Measurements from ENCODE around the gene CARD6.
"Not testable (repeated sequence)": the region's sequence is repeated elsewhere in the genome, so short reads cannot be mapped to it uniquely, and the experiment has no call there.

The CARD6 gene, protein sequence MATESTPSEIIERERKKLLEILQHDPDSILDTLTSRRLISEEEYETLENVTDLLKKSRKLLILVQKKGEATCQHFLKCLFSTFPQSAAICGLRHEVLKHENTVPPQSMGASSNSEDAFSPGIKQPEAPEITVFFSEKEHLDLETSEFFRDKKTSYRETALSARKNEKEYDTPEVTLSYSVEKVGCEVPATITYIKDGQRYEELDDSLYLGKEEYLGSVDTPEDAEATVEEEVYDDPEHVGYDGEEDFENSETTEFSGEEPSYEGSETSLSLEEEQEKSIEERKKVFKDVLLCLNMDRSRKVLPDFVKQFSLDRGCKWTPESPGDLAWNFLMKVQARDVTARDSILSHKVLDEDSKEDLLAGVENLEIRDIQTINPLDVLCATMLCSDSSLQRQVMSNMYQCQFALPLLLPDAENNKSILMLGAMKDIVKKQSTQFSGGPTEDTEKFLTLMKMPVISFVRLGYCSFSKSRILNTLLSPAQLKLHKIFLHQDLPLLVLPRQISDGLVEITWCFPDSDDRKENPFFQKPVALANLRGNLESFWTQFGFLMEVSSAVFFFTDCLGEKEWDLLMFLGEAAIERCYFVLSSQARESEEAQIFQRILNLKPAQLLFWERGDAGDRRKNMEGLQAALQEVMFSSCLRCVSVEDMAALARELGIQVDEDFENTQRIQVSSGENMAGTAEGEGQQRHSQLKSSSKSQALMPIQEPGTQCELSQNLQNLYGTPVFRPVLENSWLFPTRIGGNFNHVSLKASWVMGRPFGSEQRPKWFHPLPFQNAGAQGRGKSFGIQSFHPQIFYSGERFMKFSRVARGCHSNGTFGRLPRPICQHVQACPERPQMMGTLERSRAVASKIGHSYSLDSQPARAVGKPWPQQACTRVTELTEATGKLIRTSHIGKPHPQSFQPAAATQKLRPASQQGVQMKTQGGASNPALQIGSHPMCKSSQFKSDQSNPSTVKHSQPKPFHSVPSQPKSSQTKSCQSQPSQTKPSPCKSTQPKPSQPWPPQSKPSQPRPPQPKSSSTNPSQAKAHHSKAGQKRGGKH

DNA sequence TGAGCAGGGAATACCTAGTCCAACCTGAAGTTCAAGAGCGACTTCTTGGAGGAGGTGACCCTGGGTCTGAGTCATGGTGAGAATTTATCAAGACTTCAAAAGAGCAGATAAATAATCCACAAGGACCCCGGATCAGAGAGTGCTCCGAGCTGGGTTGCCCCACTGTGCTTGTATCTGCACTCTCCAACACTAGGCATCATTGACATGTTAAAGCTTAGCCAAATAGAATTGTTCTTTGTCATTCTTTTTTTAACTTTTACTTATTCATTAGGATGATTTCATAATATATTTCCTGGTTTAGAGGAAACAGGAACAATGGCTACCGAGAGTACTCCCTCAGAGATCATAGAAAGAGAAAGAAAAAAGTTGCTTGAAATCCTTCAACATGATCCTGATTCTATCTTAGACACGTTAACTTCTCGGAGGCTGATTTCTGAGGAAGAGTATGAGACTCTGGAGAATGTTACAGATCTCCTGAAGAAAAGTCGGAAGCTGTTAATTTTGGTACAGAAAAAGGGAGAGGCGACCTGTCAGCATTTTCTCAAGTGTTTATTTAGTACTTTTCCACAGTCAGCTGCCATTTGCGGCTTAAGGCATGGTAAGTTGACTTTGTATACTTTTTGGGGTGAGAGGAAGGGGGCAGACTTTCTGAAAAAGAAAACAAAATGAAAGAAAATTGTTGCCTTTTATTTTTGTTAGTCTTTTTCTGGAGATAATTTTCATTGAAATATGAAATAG, at the start of gene CARD6:
Gene CARD6 (plus strand): TSS at position 300 of the 738 bp plus-strand sequence. CDS start 16 bp downstream, at position 316.
- H3K36me3 ChIP-seq (ENCODE audit: insufficient read depth, low read length) = no peaks in the 10 kb centered on the region
- peak within 1 kb of the TSS in 1 of 2 donors; percentile 42 for H3K4me3 ChIP-seq (ENCODE audit: low read depth in 1 of 2, low read length in 2 of 2)
- H3K4me1 ChIP-seq (ENCODE audit: insufficient read depth, low read length) = peaks cover 3% of the 10 kb centered on the region
- no peaks in the 10 kb centered on the region for H3K27me3 ChIP-seq (ENCODE audit: control insufficient read depth in 1 of 2, insufficient read depth in 2 of 2, low read length in 2 of 2)
- H3K27ac ChIP-seq (ENCODE audit: low read depth, low read length) = peak within 1 kb of the TSS; percentile 47
- peak within 1 kb of the TSS; percentile 24 for H3K9ac ChIP-seq (ENCODE audit: low read length)
- no peaks in the 10 kb centered on the region for H3K9me3 ChIP-seq (ENCODE audit: low read length)

DNA sequence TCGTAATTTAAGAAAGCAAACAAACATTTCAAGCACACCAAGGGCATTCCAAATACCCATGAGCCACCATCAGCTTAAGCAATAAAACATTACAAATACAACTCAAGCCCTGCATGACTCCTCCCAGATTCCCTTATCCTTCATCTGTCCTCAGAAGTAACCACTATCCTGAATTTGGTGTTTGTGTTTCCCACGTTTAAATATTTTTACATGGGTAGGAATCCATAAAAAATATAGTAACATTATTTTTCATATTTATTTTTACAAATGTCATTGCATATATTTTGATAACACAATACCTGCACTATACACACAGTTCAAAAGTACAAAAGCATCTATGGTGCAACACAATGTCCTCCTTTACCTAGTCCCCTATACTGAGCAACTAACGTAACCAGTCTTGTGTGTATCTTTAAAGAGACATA, 49.4 kb upstream of the CARD6 start:
- H3K36me3 ChIP-seq (ENCODE audit: insufficient read depth, low read length) = no peaks in the 10 kb centered on the region
- H3K27me3 ChIP-seq (ENCODE audit: control insufficient read depth in 1 of 2, insufficient read depth in 2 of 2, low read length in 2 of 2) = no peaks in the 10 kb centered on the region
- H3K9me3 ChIP-seq (ENCODE audit: low read length) = no peaks in the 10 kb centered on the region
- H3K9ac ChIP-seq (ENCODE audit: low read length) = no peak overlapping the region
- no peak overlapping the region for H3K27ac ChIP-seq (ENCODE audit: low read depth, low read length)
- H3K4me3 ChIP-seq (ENCODE audit: low read depth in 1 of 2, low read length in 2 of 2) = no peak overlapping the region
- peaks cover 14% of the 10 kb centered on the region for H3K4me1 ChIP-seq (ENCODE audit: insufficient read depth, low read length)

DNA sequence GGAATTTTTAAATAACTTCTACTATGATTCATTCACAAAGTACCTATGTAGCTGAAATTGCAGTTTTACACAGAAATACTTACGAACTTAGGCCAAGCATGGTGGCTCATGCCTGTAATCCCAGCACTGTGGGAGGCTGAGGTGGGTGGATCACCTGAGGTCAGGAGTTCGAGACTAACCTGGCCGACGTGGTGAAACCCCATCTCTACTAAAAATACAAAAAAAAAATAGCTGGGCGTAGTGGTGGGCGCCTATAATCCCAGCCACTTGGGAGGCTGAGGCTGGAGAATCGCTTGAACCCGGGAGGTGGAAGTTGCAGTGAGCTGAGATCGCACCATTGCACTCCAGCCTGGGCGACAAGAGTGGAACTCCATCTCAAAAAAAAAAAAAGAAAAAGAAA, 48.5 kb upstream of the CARD6 start:
- not testable (repeated sequence) for H3K9me3 ChIP-seq (ENCODE audit: low read length); H3K27ac ChIP-seq (ENCODE audit: low read depth, low read length); H3K36me3 ChIP-seq (ENCODE audit: insufficient read depth, low read length); H3K27me3 ChIP-seq (ENCODE audit: control insufficient read depth in 1 of 2, insufficient read depth in 2 of 2, low read length in 2 of 2); H3K9ac ChIP-seq (ENCODE audit: low read length); H3K4me3 ChIP-seq (ENCODE audit: low read depth in 1 of 2, low read length in 2 of 2)
- peaks cover 19% of the 10 kb centered on the region for H3K4me1 ChIP-seq (ENCODE audit: insufficient read depth, low read length)

DNA sequence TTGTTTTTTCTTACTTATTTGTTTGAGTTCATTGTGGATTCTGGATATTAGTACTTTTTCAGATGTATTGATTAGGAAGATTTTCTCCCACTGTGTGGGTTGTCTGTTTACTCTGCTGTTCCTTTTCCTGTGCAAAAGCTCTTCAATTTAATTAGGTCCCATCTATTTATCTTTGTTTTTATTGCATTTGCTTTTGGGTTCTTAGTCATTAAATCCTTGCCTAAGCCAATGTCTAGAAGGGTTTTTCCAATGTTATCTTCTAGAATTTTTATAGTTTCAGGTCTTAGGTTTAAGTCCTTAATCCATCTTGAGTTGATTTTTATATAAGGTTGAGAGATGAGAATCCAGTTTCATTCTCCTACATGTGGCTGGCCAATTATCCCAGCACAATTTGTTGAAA, 46.8 kb upstream of the CARD6 start:
- not testable (repeated sequence) for H3K36me3 ChIP-seq (ENCODE audit: insufficient read depth, low read length); H3K27ac ChIP-seq (ENCODE audit: low read depth, low read length); H3K9me3 ChIP-seq (ENCODE audit: low read length); H3K4me3 ChIP-seq (ENCODE audit: low read depth in 1 of 2, low read length in 2 of 2); H3K9ac ChIP-seq (ENCODE audit: low read length); H3K27me3 ChIP-seq (ENCODE audit: control insufficient read depth in 1 of 2, insufficient read depth in 2 of 2, low read length in 2 of 2)
- H3K4me1 ChIP-seq (ENCODE audit: insufficient read depth, low read length) = peaks cover 26% of the 10 kb centered on the region

DNA sequence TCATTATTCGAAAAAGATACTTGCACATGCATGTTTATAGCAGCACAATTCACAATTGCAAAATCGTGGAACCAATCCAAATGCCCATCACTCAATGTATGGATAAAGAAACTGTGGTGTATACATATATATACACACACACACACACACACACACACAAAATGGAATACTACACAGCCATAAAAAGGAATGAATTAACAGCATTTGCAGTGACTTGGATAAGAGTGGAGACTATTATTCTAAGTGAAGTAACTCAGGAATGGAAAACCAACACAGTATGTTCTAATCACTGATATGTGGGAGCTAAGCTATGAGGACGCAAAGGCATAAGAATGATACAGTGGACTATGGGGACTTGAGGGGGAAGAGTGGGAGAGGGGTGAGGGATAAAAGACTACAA, 46.3 kb upstream of the CARD6 start:
- not testable (repeated sequence) for H3K27ac ChIP-seq (ENCODE audit: low read depth, low read length); H3K9ac ChIP-seq (ENCODE audit: low read length); H3K9me3 ChIP-seq (ENCODE audit: low read length); H3K36me3 ChIP-seq (ENCODE audit: insufficient read depth, low read length); H3K4me3 ChIP-seq (ENCODE audit: low read depth in 1 of 2, low read length in 2 of 2); H3K27me3 ChIP-seq (ENCODE audit: control insufficient read depth in 1 of 2, insufficient read depth in 2 of 2, low read length in 2 of 2)
- peaks cover 28% of the 10 kb centered on the region for H3K4me1 ChIP-seq (ENCODE audit: insufficient read depth, low read length)

DNA sequence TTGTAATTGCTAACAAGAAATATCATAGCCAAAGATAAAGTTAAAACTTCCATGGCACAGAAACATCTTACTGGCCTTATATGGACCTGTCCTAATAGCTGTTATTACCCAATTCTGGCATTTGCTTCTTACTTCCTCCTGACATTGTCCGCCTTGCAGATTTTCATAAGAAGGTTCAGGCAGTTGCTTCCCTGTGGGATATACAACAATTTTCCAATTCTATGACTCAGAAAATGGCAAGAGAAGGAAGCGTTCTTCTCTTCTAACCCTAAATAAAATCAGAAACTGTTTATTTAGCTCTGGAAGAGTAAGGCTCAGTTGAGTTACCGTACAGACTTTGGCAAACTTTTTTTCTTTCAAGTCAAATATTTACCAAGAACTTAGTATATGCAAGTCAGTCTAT, 44.7 kb upstream of the CARD6 start:
- H3K36me3 ChIP-seq (ENCODE audit: insufficient read depth, low read length) = no peaks in the 10 kb centered on the region
- H3K9ac ChIP-seq (ENCODE audit: low read length) = no peak overlapping the region
- peak overlapping the region in 1 of 2 donors; percentile 77 for H3K4me3 ChIP-seq (ENCODE audit: low read depth in 1 of 2, low read length in 2 of 2)
- peaks cover 21% of the 10 kb centered on the region for H3K4me1 ChIP-seq (ENCODE audit: insufficient read depth, low read length)
- H3K27ac ChIP-seq (ENCODE audit: low read depth, low read length) = no peak overlapping the region
- no peaks in the 10 kb centered on the region for H3K9me3 ChIP-seq (ENCODE audit: low read length)
- H3K27me3 ChIP-seq (ENCODE audit: control insufficient read depth in 1 of 2, insufficient read depth in 2 of 2, low read length in 2 of 2) = no peaks in the 10 kb centered on the region

DNA sequence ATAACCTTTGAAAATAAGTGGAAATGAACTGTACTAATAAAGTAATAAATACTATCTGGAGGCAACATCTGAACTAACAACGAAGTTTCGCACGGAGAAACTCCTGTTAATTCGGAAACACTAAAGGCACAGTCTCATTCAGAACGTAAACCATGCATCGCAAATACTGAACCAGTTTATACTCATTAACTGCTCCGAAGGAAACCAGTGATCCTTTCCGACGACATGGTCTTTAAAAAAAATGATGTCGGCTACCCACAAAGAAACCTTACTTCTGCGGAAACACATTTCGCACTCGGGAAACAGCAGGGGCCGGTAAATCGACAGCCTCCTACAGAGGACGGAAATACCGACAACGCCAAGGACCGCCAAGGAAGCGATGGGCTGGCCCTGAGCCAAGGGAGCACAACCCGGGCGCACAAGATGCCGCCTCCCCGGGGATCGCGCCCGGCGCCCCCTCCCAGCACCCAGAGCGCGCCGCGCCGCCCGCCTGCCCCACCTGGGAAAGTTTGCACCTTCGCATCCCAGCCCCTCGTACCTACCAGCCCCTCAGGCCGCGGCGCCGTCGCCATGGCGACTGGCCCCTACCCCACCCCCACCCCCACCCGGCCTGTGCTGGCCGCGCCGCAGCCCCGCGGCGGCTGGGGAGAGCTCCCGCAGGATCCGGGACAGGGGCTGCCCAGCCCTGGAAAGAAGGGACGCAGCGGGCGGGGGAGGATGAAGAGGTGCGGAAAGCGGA, 43.7 kb upstream of the CARD6 start:
- Histone ChIP-seq H3K27ac (ENCODE audit: low read depth, low read length) (peak overlapping the region; percentile 80), H3K9ac (ENCODE audit: low read length) (peak overlapping the region; percentile 68), H3K4me1 (ENCODE audit: insufficient read depth, low read length) (peaks cover 18% of the 10 kb centered on the region), H3K36me3 (ENCODE audit: insufficient read depth, low read length) (no peaks in the 10 kb centered on the region), H3K4me3 (ENCODE audit: low read depth in 1 of 2, low read length in 2 of 2) (peak overlapping the region; percentile 77 to 83), H3K27me3 (ENCODE audit: control insufficient read depth in 1 of 2, insufficient read depth in 2 of 2, low read length in 2 of 2) (no peaks in the 10 kb centered on the region), H3K9me3 (ENCODE audit: low read length) (no peaks in the 10 kb centered on the region)

DNA sequence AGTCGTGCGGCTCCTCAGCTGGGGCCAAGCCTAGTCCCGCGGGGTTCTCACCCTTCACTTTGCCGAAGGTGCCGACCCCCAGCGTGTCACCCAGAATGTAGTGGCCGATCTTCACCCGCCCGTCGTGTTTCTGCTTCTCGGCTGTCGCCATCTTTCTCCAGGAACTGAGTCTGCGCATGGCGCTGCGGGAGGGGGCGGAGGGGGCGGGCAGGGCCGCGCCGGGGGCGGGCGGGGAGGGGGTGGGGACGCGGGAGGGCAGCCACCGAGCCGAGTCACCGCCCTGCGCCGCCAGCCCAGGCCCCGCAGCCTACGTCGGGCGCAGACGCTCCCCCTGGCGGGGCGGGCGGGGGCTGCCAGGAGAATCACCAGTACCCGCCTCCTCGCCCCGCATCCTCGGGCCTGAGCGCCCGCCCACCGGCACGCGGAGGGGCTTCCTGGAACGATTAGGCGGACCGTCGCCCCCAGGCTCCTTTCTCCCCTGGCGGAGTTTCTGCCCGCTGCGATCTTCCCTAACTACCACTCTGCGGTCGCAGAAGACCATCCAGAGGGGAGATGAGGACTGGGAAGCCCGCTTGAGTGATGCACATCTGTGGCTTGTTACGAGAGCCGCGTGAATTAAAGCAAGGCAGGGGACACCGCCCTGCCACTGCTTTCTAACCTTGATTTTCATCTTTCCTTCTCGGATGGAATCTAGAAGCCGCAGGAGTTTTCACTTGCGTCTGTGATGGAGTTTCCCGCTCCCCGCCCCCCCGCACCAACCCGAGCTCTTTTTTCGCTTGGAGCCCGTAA, 43.0 kb upstream of the CARD6 start, which contains the start of gene PRKAA1:
Gene PRKAA1 (minus strand): TSS at position 363 of the 789 bp plus-strand sequence. CDS start 185 bp downstream, at position 178.
- peak within 1 kb of the TSS; percentile 93 for H3K9ac ChIP-seq (ENCODE audit: low read length)
- H3K9me3 ChIP-seq (ENCODE audit: low read length) = no peaks in the 10 kb centered on the region
- H3K4me1 ChIP-seq (ENCODE audit: insufficient read depth, low read length) = peaks cover 18% of the 10 kb centered on the region

DNA sequence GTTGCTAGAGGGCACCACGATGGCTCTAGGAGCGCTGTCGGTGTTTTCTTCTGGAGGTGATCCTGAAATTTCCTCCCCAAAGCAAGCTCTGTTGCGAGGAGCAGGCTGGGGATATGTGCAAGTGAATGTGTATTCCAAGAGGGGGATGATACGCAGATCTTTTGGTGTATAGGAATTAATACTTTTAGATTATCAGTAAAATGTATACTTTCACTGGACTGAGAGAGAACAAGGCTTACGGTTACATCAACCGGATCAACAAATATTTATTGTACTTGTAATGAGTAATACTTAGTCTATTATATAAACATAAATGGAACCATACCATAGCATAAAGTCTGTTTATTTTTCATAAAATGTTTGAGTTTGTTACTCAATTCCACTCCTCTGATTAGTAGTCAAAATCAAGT, 42.4 kb upstream of the CARD6 start:
- Histone ChIP-seq H3K27ac (ENCODE audit: low read depth, low read length) (peak overlapping the region; percentile 93), H3K9me3 (ENCODE audit: low read length) (no peaks in the 10 kb centered on the region), H3K4me1 (ENCODE audit: insufficient read depth, low read length) (peaks cover 18% of the 10 kb centered on the region), H3K4me3 (ENCODE audit: low read depth in 1 of 2, low read length in 2 of 2) (peak overlapping the region; percentile 74 to 95), H3K27me3 (ENCODE audit: control insufficient read depth in 1 of 2, insufficient read depth in 2 of 2, low read length in 2 of 2) (no peaks in the 10 kb centered on the region), H3K9ac (ENCODE audit: low read length) (peak overlapping the region; percentile 93), H3K36me3 (ENCODE audit: insufficient read depth, low read length) (no peaks in the 10 kb centered on the region)

More for the DNA sequence above, 43.0 kb upstream of the CARD6 start, which contains the start of gene PRKAA1:
- peak within 1 kb of the TSS; percentile 83 to 95 for H3K4me3 ChIP-seq (ENCODE audit: low read depth in 1 of 2, low read length in 2 of 2)
- H3K27me3 ChIP-seq (ENCODE audit: control insufficient read depth in 1 of 2, insufficient read depth in 2 of 2, low read length in 2 of 2) = no peaks in the 10 kb centered on the region
- H3K27ac ChIP-seq (ENCODE audit: low read depth, low read length) = peak within 1 kb of the TSS; percentile 93
- no peaks in the 10 kb centered on the region for H3K36me3 ChIP-seq (ENCODE audit: insufficient read depth, low read length)

DNA sequence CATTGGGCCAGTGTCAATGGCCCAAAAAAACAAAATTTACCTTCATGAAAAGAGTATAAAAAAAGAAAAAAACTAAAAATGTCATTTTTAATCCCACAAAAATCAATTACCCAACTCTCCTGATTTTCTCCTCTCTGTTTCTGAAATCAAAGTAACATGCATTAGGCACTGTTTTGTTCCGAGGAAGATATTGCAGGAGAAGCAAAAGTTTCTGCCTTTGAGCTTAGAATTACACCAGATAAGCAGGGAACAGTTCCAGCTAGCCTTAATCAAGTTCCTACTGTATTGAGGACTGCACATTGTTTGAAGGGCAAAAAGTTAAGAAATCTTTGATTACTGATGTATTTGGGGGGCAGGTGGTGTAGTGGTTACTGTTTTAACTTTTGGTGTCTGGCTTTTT, 41.9 kb upstream of the CARD6 start:
- H3K4me1 ChIP-seq (ENCODE audit: insufficient read depth, low read length) = peaks cover 18% of the 10 kb centered on the region
- H3K36me3 ChIP-seq (ENCODE audit: insufficient read depth, low read length) = no peaks in the 10 kb centered on the region
- H3K4me3 ChIP-seq (ENCODE audit: low read depth in 1 of 2, low read length in 2 of 2) = peak overlapping the region in 1 of 2 donors; percentile 95
- no peaks in the 10 kb centered on the region for H3K27me3 ChIP-seq (ENCODE audit: control insufficient read depth in 1 of 2, insufficient read depth in 2 of 2, low read length in 2 of 2)
- peak overlapping the region; percentile 93 for H3K9ac ChIP-seq (ENCODE audit: low read length)
- H3K27ac ChIP-seq (ENCODE audit: low read depth, low read length) = peak overlapping the region; percentile 93
- no peaks in the 10 kb centered on the region for H3K9me3 ChIP-seq (ENCODE audit: low read length)

Measured in muscle layer of colon (tissue), 2 donors.